Right lobe of liver (tissue), 6 donors: ENCODE data around the gene BCKDHB. TPM values are rescaled to one million over a fixed set of nuclear protein-coding genes. Genes with fewer than 3 reads are reported as not detected.
A peak's percentile ranks its signal among the peaks of the same experiment; 100 is the strongest.

Experiments
- ATAC-seq, 4 donors: fragments of 200-7000 bp; cut with Tn5 transposase; one replicate each; pipeline ENCODE4 v1.9.1; 2020; ENCODE audit warnings: mild to moderate bottlenecking in 4 of 4, moderate library complexity in 4 of 4
- DNase-seq, 3 donors: peaks; one replicate each; pipeline ENCODE4 v3.0.0-alpha.2; 2020
- H3K27ac ChIP-seq, 3 donors: fragments of 200-600 bp; one replicate each; pipeline ENCODE4 v1.8.0; 2022
- H3K27me3 ChIP-seq, 2 donors: fragments of 200-600 bp; one replicate each; pipeline ENCODE4 v1.8.0; 2022
- H3K36me3 ChIP-seq, 4 donors: fragments of 200-600 bp; sonication (generic) in 1 of 4; one replicate each; pipeline versions ENCODE4 v1.5.1 to v1.8.0; 2017 to 2022; ENCODE audit warnings: control low read depth in 1 of 4
- H3K4me1 ChIP-seq, 4 donors: fragments of 200-600 bp; sonication (generic) in 1 of 4; one replicate each; pipeline versions ENCODE4 v1.5.1 to v1.8.0; 2017 to 2022; ENCODE audit warnings: control low read depth in 1 of 4
- H3K4me3 ChIP-seq, 3 donors: fragments of 200-600 bp; one replicate each; pipeline ENCODE4 v1.8.0; 2022
- H3K9me3 ChIP-seq, 4 donors: fragments of 200-600 bp; sonication (generic) in 1 of 4; one replicate each; pipeline versions ENCODE4 v1.5.1 to v1.8.0; 2017 to 2022; ENCODE audit warnings: control low read depth in 1 of 4
- POLR2A ChIP-seq: fragments of 450-650 bp; IDR thresholded peaks from one replicate; pipeline ENCODE4 v1.6.1; 2017; ENCODE audit warnings: antibody characterized with exemption, mild to moderate bottlenecking
- WGBS: methylation state at CpG from one replicate; pipeline ENCODE4 v1.1.6; 2018; ENCODE audit warnings: low coverage, low lambda C conversion rate; ENCODE audit not compliant: insufficient coverage; ENCODE audit errors: missing lambda C conversion rate; 5-methylcytosine and 5-hydroxymethylcytosine counted together
- intact Hi-C, 2 donors: fragments of 100-400 bp; cut with DNase I; formaldehyde crosslinking; loops; one replicate each; pipeline versions ENCODE4 v1.11.2 to v1.14.1; 2022
- total RNA-seq, 6 experiments: library from RNA; depleted of rRNA in 2 of 6; stranded (reverse); fragments of >200 nt in 2 of 6; fragmentation: NEBNext Ultra II Directional in 3 of 6; extraction: Animal tissue kit (Norgen Biotek cat#: 25700) in 3 of 6; gene quantifications; one replicate each; pipeline versions ENCODE4 v1.1.0 to v1.2.4, GENCODE V29; 2016 to 2023
- TF ChIP-seq, protein P1 (sequence below), 4 donors: fragments of 200-600 bp in 3 of 4; fragments of 450-650 bp in 1 of 4; IDR thresholded peaks; one replicate each; pipeline versions ENCODE4 v1.5.1 to v1.8.0; 2016 to 2022; ENCODE audit warnings: antibody characterized with exemption in 4 of 4, mild to moderate bottlenecking in 2 of 4
- donor health status: DM: no; HTN: yes; CAD: no.
- donor health status: DM: no; HTN: no; CAD: no.
- donor health status: DM: no; HTN: no; CAD: no.
- donor health status: DM: no; HTN: yes; CAD: no.
- donor health status: DM: no; HTN: yes; CAD: no.

BCKDHB gene
- total RNA-seq, 6 experiments from 2014 or later, result 22.1 to 57.2 (median 43.9) TPM

DNA sequence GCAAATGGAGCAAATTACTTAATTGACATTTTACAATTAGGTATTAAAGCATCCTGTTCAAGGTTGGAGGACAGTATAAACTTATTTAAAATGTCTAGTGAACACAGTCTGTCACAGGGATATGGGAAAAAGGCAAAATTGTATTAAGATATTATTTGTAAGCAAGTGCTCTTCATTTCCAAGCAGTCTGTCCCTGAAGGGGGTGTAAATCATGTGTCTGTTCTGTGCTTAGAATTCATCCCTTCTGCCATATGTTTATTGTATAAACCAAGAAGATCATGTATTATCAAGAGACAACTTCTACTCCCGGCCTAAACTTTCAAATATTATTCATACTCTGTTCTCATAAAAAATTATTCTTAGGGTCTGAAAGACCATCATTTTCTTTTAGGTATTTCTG is 144.8 kb downstream of the BCKDHB start:
- Histone ChIP-seq H3K4me3 (no peak overlapping the region), H3K4me1 (peaks cover 0 to 7% (median 0%) of the 10 kb centered on the region in 4 donors), H3K27me3 (no peaks in the 10 kb centered on the region), H3K27ac (no peak overlapping the region), H3K36me3 (no peaks in the 10 kb centered on the region), H3K9me3 (no peaks in the 10 kb centered on the region)
- DNase-seq, result no peak
- no peak for ATAC-seq
- no peak for TF ChIP-seq POLR2A
- intact Hi-C loops, result no loop called here
- WGBS, result 67% methylated on average over 1 of the region's 1 CpG

DNA sequence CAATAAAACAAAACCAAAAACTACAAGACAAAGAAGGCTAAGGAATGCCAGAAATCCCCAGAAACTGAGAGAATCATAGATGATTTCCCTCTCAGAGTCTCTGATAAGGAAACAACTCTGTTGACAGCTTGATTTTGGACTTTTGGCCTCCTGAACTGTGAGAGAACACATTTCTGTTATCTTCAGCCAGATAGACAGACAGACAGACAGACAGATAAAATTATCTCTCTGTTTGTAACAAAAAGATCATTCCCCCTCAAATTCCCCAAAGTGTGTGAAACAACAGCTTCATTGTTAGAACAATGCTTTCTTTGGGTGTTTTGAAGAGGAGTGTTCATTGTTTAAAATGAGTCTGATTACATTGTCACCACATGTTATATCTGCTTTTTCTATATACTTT is 148.2 kb downstream of the BCKDHB start:
- Histone ChIP-seq H3K9me3 (no peaks in the 10 kb centered on the region), H3K36me3 (no peaks in the 10 kb centered on the region), H3K4me1 (peaks cover 0 to 7% (median 0%) of the 10 kb centered on the region in 4 donors), H3K27me3 (no peaks in the 10 kb centered on the region), H3K4me3 (no peak overlapping the region), H3K27ac (peak overlapping the region in 2 of 3 donors; percentile 48 to 59)
- intact Hi-C loops, result no loop called here
- ATAC-seq (peak; percentile 81 to 94 (median 90)), DNase-seq (no peak)
- TF ChIP-seq POLR2A, result no peak
- TF ChIP-seq, protein P1, sequence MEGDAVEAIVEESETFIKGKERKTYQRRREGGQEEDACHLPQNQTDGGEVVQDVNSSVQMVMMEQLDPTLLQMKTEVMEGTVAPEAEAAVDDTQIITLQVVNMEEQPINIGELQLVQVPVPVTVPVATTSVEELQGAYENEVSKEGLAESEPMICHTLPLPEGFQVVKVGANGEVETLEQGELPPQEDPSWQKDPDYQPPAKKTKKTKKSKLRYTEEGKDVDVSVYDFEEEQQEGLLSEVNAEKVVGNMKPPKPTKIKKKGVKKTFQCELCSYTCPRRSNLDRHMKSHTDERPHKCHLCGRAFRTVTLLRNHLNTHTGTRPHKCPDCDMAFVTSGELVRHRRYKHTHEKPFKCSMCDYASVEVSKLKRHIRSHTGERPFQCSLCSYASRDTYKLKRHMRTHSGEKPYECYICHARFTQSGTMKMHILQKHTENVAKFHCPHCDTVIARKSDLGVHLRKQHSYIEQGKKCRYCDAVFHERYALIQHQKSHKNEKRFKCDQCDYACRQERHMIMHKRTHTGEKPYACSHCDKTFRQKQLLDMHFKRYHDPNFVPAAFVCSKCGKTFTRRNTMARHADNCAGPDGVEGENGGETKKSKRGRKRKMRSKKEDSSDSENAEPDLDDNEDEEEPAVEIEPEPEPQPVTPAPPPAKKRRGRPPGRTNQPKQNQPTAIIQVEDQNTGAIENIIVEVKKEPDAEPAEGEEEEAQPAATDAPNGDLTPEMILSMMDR (IDR thresholded peaks at IDR 0.05), result no peak

DNA sequence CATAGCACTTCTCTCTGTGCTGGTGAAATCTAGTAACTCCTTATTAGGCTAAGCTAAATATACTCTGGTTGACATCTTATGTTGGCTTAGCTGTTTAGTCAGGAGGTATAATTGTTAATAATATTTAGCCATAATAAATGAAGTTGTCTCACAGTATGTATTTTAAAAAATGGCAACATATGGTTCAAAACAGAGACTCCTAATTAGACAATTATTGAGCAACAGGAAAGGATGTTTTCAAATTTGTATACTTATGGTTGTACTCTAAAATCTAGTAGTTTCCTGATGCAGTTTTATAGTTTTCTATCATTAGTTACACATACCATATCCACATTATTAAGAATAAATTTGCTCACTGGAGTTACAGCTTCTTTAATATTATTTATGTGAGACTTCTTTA is 150.2 kb downstream of the BCKDHB start:
- no peak overlapping the region for H3K27ac ChIP-seq
- no peak overlapping the region for H3K4me3 ChIP-seq
- TF ChIP-seq, protein P1 (IDR thresholded peaks at IDR 0.05), result no peak
- no peak for TF ChIP-seq POLR2A
- intact Hi-C loops, result no loop called here
- no peaks in the 10 kb centered on the region for H3K9me3 ChIP-seq
- no peak for ATAC-seq
- no peak for DNase-seq
- no peaks in the 10 kb centered on the region for H3K36me3 ChIP-seq
- H3K27me3 ChIP-seq, result no peaks in the 10 kb centered on the region
- H3K4me1 ChIP-seq, result peaks cover 0 to 7% (median 0%) of the 10 kb centered on the region in 4 donors

DNA sequence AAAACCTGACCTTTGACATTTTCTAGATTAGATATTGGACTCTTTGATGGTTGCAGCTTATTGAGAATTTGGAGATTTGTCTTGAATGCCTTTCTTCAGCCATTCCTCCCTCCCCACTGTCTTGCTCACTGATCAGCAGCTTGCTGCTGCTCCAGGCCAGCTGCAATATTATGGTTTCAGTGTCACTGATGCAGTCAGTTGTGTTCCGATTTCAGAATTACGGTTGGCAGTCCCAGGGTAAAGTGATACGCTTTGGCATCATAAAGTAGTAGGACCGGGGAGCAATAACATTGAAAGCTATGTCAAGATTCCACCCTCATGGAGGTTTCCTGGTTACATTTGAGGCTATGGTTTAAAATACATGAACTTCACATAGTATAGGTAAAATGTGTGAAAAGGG is 152.6 kb downstream of the BCKDHB start:
- no peaks in the 10 kb centered on the region for H3K9me3 ChIP-seq
- TF ChIP-seq POLR2A, result no peak
- TF ChIP-seq, protein P1 (IDR thresholded peaks at IDR 0.05), result no peak
- WGBS, result 95% methylated on average over 4 of the region's 4 CpGs
- H3K36me3 ChIP-seq, result no peaks in the 10 kb centered on the region
- peaks cover 0 to 5% (median 0%) of the 10 kb centered on the region in 4 donors for H3K4me1 ChIP-seq
- H3K27ac ChIP-seq, result no peak overlapping the region
- no peak overlapping the region for H3K4me3 ChIP-seq
- intact Hi-C loops, result no loop called here
- H3K27me3 ChIP-seq, result no peaks in the 10 kb centered on the region
- DNase-seq (no peak), ATAC-seq (no peak)

DNA sequence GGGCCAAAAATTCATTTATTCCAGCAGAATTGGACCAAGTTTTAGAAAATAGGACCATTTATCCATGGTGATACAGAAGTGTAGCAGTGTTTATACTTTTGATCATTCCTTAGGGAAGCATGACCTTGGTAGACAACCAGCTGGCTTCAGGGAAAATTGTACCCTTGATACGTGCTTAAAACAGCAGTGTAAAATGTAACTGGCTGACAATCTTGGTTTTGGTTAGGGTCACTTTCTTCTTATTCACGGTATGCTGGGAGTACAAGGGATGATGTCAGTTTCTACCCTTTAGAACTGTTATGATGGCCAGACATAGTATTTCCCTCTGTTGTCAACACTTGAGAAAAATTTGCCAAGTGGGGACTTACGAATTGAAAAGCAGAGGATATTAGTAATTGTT is 157.1 kb downstream of the BCKDHB start:
- Histone ChIP-seq H3K36me3 (peaks cover 0 to 3% (median 0%) of the 10 kb centered on the region in 4 donors), H3K4me3 (no peak overlapping the region), H3K4me1 (no peaks in the 10 kb centered on the region), H3K27me3 (no peaks in the 10 kb centered on the region), H3K9me3 (no peaks in the 10 kb centered on the region), H3K27ac (no peak overlapping the region)
- WGBS, result 83% methylated on average over 3 of the region's 3 CpGs
- TF ChIP-seq POLR2A, result no peak
- TF ChIP-seq, protein P1 (IDR thresholded peaks at IDR 0.05), result no peak
- ATAC-seq, result no peak
- no peak for DNase-seq
- intact Hi-C loops, result no loop called here
